Activated effector memory CD4-positive, alpha-beta T cell treated with anti-CD3 and anti-CD28 coated beads, Interleukin-2, amount 50 U/mL, for 16 hours (primary cell): Measurements from ENCODE around the gene UBE3B.

Experiments
- DNase-seq: peaks from one replicate; pipeline ENCODE4 v3.0.0-alpha.2; 2020

UBE3B gene

DNA sequence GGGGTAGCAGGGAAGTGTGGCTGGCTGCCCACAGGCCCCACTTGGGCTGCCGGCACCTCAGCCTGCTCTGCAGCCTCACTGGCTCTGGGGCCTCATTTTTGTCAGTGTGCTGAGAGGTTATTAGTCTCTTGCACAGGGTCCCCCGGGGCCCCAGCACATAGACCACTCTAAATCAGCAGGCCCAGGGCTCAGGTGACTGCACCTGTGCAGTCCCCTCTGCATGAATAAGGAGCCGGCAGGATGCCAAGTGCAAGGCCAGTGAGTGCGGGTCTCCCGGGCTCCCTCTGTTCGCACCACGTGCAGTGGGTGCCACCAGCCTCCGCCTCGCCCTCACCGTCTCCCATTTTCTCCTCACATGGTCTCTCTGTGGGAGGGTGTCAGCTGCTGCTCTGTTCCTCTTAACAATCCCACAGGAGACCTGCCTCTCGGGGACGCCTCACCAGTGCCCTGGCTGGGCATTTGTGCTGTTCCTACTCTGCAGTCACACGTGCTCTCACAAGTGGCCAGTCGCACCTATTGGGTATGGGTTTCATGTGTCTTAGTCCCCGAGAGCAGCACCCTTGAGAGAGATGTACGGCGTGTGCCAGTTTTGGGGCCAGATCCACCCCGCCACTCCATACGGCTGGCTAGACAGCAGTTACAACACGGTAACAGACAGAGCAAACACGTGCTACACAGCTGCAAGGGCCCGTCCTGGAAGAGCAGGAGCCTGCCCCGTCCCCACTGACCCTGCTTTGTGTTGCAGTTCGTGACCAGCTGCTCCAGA, 55.5 kb downstream of the UBE3B start:
- no peak for DNase-seq

DNA sequence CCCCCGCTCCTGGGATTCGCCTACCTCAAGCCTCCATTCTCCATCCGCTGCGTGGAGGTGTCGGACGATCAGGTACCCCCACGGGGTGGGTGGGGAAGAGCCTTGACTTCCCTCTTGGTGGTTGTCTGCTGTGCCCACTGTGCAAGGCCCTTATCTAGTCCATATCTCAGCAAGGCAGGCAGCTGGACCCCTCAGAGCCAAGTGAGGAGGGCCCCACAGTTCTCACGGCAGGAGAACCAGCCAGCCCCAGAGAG, 56.0 kb downstream of the UBE3B start:
- no peak for DNase-seq

DNA sequence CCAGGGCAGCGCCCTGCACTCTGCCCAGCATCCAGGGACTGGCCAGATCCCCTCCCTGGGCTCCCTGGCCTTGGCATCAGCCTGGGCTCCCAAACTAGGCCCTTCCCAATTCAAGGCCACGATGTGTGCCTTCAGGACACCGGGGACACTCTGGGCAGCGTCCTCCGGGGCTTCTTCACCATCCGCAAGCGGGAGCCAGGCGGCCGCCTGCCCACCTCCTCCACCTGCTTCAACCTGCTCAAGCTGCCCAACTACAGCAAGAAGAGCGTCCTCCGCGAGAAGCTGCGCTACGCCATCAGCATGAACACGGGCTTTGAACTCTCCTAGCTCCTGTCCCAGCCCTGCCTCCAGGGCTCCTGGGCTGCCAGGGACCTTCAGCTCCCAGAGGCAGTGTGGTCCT, 57.0 kb downstream of the UBE3B start:
- DNase-seq = no peak

DNA sequence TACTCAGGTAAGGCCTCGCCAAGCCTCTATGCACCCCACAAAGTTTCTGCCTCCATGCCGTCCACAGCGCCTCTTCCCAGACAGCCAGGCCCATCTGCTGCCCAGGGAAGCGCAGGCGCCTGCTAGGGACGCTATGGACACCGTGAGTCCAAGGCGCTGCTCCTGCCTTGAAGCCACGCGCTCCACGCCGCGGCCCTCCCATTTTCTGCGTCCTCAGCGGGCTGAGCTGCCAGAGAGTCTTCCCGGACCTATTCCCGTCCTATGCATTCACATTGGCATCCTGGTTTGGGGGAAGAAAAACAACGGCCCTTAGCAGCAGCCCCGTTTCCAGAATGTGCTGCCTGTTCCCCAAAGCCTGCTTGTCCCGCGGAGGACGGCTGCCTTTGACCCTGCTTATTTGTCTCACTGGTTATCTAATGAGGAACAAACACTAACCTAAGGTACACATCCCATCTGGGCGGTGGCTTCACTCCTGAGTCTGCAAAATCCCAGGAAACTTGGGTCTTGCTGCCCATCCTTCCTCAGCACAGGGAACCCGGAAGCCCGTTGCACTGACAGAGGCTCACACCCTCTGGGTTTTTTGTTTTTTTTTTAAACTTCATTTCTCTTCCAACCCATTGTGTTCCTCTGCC, 57.9 kb downstream of the UBE3B start:
- DNase-seq = no peak

DNA sequence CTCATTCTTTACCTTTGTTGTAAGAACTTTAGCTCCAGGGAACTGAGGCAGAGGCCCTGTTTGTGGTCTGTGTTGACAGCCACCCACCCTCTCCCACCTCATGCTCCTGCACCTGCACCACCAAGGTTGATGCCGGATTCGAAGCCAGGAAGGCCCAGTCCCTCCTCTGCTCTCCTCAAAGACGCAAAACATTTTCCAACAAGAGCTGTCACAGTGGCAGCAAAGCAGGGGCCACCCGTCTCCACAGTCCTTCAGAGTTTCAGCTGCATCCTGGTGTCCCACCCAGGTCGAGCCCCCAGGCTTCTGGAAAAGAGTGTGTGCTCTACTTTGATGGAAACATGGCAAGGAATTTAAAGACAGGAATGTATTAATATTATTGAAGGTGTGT, 58.4 kb downstream of the UBE3B start:
- DNase-seq = no peak

DNA sequence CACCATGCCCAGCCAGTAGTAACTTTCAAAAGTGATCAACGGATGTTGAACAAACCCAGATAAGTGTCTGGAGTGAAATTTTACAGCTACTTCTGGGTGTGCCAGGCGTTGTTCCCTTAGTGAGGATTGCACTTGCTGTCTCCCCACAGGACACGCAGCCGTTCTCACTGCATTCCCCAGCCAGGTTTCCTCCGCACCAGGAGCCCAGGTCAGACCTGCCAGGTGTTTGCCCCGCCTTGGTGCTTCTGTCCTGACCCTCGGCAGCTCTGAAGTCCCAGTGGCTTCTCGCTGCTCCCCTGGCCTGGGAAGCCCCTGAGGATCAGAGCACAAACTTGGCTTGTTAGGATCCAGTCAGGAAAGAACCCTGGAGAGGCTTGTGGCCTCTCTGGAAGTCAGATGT, 59.7 kb downstream of the UBE3B start:
- no peak for DNase-seq

DNA sequence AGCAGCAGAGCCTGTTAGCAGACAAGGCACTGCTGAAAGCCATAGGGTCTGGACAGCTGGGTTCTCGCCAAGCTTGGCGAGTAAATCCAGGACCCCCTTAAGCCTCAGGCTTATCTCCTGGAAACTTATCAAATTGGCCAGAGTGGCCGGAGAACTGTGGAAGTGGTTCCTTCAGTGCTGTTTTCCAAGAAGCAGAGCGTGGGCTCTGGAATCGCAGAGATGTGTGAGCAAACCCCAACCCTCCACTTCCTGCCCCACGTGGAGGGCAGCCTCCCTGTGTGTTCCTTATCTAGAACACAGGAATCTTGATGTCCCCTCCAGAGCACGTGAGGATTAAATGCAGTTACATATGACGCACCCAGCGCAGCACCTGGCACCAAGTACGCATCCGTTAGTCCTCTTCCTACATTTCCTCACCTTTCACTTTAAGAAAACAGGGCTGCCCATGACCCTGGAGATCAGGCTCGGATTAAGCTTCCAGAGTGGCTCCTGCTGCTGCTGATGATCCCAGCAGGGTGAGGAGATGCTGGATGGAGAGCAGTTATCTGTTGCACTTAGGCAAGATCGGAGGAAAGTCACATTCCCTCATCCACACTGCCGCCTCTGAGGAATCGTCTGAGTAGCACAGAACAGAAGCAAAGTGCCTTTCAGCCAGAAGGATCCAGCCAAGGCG, 60.9 kb downstream of the UBE3B start:
- DNase-seq = no peak

DNA sequence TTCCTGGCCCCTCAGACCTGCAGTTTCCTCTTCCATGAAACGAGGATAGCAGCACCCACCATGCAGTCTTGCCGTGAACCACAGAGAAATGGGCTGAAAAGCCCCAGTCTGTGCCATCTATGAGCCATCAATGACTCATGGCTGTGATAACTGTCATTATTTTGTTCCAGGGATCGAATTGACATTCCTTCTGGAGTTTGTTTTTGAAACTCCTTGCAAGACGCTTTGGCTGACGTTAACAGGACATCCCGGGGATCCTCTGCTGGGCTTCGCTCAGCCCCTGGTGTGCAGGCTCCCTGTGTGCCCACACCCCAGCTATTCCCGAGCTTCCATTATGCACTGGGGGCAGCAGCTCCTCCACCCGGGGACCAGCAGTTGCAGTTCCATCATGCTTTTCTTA, 62.1 kb downstream of the UBE3B start:
- DNase-seq = no peak

DNA sequence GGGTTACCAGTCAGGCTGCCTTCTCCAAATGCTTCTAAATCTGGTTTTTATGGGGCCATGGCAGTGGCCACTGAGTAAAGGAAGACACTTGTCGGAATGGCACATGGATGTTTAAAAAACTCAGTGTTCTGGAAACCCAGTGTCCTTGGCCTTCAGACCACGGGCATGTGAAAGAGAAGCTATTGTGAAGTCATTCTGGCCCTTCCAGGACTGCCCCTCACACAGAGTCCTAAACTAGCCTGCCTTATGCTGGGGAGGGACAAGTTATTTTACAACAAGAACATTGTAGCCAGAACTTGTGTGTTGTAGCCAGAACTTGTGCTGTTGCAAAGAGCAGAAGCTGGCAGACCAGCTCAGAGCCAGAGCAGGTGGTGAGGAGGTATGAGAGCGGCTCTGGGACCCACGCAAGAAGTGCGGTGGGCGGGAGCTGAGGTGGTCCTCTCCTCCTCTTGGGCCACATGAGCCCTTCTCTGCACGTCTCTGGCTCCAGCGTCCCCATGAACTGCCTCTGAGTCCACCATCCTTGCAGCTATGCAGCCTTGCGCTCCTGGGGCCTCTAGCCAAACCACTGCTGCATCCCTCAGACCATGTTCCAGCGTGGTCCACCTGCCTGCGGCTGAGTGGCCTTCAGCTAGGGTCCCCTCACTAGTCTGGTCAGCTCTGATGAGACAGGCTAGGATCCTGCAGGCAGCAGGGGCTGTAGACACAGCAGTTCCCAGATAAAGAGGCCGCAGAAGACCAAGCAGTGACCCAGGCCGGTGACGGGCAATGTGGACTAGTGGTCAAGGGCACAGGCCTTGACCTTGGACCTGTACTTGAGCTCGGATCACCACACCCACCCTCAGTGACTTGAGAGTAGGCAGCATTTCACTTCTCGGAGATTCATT, 63.3 kb downstream of the UBE3B start:
- no peak for DNase-seq

DNA sequence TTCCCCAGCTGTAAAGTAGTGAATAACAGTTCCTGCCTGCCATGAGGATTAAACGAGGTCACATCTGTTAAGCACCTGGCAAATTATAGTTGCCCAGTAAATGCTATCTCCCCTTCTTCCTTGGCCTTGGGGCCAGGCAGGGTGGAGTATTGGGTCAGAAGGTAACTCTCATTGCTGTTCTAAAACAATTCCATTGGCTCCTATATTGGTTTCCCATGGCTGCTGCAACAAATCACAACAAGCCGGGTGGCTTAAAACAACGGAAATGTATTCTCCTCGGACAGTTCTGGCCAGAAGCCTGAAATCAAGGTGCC, 63.9 kb downstream of the UBE3B start:
- no peak for DNase-seq

DNA sequence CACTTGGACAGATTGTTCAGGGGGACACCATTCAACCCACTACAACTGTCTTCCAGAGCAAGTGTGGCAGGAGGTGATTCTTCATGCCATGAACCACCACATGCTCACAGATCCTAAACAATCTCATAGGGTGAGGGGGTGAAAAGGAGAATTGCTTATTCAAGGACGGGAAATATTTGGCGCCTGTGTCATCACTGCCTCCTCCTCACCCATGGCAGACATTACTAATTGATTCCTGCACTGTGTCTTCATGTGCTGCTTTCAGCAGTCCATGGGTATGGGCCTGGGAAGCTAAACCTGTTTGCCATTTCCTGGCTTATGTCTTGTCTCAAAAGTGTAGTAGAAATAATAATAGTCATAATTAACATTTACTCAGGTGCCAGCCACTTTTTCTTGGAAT, 64.6 kb downstream of the UBE3B start:
- no peak for DNase-seq

DNA sequence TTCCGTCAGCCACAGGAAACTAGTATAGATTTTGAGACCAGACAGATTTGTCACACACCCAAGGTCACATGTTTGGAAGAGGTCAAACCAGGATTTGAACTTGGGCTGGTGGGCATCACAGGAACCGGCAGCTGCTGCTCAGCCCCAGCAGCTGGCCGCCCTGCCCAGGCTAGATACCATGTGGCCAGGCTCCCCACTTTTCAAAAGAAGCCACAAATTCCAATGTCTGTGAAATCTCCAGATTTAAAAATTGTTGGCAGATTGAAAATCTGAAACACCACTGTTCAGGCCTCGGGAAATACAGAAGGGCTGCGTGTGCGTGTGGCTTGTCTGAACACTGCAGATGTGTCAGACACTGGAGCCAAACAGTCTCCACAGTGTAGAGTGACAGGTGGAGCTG, 65.4 kb downstream of the UBE3B start:
- no peak for DNase-seq

DNA sequence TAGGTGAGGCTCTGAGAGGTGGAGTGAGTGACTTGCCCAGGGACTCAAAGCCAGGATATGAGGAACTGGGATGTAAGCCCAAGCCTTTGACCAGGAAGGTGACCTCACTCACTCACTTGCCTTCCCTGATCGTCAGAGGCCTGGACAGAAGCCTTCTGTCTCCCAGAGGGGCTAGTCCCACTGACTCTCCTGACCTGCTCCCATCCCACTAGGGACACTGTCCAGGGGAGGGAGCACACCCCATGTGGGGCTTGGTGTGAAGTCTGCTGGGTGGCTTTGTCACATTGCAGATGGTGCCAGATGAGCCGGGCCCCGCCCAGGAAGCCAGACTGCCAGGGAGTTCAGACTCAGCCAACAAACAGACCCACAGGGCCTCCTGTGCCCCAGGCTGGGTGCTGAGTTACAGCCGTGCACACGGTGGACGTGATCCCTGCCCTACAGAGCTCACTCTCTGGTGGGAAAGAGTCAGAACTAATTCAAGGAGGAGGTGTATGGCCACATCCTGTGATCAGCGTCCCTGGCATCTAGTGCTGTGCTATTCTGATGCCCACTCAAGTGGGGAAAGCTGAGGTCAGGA, 67.6 kb downstream of the UBE3B start:
- DNase-seq = no peak

DNA sequence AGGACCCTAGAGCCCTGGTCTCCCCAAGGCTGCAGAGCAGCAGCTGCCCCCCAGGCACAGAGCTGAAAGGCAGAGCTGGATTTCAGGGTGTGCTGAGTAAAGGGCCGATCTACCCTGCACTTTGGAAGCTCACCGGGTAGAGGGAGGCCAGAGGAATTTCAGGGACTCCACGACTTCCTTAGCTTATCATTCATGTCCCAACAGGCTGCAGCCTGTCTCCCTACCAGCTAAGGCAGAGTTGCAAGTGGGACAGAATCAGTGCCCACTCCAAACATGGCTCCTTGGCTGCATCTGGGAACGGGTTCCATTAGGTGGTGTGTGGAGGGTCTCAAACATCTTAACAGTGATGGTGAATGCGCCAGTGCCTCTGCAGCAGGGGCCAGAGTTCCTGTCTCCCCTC, 68.4 kb downstream of the UBE3B start:
- no peak for DNase-seq

DNA sequence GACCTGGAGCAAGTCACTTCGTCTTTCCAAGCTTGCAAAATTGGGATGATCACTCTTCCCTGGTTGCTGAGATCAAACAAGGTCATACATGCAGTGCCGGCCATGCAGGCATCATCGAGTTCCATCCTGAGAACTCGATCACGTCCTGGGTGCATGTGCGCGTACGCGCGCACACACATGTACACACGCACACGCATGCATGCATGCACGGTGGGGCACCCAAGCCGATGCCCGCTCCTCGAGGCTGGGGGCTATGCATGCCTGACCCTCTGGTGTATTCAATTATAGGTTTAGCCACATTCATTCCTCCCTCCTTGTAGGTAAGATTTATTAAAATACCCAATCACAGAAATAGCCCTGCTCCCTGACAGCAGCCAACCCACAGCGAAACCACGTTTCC, 69.9 kb downstream of the UBE3B start:
- no peak for DNase-seq

DNA sequence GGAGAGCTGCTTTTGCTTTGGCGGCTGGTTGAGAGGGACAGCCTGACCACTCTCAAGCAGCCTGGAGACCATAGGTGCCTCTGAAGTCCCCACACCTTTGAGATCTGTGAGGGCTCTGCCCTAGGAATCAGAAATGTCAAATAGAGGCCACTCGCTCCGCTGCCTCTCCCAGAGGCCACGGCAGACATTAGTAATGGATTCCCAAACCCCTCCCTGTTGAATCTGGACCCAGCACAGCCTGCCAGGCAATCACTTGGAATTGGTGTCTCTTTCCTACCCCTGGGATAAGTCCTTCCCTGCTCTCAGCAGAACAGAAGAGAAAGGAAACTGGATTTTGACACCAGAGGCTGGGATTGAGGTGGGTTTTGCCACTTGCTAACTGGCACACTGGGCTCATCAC, 70.8 kb downstream of the UBE3B start:
- no peak for DNase-seq

DNA sequence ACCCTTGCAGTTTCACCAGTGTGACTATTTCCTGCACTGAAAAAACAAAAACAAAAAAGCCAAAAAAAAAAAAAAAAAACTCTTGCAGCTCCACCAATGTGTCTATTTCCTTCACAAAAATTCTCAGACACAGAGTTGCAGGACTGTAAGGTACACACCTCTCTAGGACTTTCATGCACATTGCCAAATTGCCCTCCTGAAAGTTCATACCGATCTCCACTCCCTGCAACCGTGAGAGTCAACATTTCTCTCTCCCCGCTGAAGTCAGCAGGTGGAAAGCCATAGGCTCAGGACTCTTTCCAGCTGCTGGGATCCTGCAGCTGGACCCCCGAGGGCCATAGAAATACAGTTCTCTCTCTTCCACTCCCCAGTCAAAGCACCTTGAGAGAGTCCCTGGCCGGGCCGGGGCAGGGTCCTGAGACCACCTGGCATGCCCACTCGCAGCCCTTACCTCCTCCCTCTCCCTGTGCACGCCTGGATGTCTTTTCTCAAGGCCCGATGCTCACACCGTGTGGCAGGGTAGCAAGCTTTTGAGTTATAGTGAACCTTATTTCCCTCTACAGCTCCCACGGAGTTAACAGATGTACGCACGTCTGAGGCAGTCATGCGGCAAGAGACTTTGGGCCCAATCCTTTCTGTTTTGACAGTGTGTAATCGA, 72.3 kb downstream of the UBE3B start:
- no peak for DNase-seq

DNA sequence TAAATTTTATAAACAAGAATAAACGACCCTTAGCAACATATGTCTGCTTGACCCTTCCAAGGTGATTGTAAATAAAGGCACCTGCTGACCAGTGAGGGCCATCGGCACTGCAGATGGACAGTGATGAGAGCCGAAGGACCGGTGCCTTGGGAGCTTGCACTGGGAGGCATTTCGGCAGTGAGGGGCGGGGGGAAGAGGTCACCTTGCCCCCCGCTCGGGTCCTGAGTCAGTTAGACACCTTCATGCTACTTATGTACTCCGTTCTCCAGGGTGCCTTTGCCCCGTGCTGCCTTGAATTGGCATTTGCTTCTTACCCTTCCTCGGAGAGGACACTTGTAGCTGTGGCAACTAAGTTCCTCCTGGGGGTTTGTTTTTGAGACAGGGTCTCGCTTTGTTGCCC, 72.8 kb downstream of the UBE3B start:
- DNase-seq = no peak

DNA sequence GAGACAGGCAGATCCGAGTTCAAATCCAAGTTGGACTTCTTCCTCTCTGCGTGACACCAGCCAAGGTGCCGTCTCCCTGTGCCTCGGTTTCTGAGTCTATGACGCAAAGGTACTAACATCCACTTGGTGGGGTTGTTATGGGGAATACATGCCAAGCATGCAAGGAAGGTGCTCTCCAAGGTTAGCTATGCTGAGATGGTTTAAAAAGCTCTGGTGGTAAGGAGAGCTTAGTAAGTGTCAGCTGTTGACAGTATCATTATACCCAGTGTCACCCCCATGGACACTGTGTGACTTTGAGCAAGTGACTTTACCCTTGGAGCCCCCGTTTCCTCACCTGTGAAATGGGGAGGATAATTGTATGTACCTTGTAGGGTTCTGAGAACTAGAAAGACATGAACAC, 73.7 kb downstream of the UBE3B start:
- DNase-seq = no peak

DNA sequence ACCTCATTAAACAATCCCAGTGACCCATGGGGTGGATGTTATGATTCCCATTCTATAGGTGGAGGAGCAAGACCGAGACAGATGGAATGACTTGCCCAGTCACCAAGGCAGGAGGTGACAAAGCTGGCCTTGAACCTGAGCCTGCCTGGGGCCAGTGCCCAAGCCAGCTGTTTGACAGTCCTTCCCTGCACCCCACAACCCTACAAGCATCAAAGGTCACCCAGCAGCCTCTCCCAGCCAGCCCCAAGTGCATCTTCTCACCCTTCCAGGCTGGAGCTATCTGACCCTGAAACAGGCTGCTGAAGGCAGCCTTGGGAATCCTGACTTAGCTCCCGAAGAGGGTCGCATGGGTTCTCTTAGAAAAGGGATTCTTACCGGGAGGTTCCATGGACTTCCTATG, 75.5 kb downstream of the UBE3B start:
- no peak for DNase-seq

DNA sequence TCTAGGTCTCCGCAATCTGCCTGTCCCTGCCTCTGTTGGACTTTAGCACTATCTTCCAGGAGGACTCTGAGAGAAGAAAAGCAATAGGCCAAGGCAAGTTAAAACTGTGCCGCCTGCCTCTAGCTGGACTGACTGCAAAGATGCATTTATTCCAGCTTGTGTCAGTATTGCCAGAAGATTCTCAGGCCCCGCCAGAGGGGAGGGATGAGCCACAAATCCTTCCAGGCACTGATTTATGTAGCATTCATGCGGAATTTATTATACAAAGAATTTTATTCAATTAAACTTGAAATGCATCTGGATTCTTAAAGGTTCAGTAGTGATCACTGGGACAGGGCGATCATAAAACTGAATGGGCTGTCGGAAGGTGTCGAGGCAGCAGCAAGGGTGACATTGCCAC, 76.0 kb downstream of the UBE3B start:
- DNase-seq = no peak

DNA sequence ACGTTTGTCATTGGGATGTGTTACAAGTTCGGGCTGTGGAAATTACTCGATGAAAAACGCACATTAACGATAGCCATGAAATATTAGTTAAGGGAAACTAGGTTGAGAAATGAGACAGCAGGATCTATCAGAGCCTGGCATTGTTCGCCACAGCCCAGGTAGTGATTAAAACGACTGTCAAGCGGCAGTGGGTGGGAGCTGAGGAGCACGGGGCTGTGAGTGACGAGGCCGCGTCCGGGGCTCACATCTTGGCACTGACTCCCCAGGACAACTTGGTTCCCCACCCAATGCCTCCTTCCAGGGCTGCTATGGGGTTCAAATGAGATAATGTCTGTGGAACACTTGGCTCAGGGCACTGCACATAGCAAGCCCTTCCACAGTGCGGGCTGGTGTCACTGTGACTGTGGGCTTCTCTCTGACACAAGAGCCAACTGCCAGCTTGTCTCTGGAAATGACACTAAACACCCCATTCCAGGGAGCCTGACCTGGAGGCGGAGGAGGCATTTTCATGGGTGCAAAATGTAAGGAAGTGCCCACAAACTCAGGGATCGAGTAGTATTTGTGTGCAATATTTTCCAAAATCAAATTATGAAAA, 76.6 kb downstream of the UBE3B start:
- no peak for DNase-seq

DNA sequence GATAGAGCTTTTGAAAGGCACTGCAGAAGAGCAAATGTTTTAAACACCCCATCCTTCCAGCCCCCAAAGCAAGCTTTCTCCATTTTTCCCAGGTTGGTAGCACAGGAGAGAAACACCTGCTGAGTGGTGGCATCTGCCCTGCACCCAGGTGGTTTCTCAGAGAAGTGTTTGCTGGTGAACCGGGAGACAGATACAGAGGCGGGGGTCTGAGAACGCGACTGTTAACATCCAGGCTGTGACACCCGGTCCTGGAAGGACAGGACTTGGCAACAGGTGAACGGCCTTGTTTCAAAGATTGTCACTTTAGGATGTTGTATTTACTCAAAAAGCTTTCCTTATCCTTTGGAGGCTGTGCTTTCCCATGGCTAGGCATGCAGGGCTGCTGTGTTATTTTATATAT, 77.3 kb downstream of the UBE3B start:
- no peak for DNase-seq
